ENCODE results near the gene KHK.

DNA sequence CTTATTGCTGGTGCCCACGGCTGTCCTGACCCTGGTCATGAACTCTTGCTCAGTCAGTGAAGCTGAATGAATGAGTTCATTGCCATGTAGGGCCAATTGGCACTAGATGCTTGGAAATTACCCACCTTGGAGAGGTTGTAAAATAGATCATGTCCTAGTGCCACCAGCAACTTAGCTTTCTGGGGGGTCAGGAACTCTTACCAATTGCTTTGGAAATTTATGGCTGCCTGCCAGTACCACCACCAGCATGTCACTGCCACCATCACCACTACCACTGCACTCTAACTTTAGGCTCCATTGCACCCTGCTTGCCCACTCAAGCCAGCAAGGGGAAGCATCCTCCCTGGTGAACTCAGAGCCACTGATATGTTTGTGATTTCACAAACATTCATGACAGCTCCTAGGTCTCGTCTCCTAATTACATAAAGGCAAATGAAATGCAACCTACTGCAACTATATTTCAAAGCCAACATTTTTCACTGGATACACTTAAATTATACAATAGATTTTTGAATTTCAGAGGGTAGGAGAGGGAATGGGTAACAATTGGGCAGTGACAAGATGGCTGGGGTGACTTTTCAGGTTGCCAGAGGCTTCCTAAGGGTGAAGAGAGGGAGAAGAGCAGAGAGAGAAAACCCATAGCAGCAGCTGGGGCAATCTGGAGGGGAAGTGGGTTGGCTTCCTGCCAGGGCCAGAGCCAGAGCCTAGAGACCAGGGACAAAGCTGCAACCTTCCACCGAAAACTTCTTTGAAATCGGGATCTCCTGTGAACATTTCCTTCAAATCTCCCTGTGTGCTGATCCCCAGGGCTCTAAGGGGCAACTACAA lies 11.6 kb upstream of the KHK start:
- TF ChIP-seq, protein P1, sequence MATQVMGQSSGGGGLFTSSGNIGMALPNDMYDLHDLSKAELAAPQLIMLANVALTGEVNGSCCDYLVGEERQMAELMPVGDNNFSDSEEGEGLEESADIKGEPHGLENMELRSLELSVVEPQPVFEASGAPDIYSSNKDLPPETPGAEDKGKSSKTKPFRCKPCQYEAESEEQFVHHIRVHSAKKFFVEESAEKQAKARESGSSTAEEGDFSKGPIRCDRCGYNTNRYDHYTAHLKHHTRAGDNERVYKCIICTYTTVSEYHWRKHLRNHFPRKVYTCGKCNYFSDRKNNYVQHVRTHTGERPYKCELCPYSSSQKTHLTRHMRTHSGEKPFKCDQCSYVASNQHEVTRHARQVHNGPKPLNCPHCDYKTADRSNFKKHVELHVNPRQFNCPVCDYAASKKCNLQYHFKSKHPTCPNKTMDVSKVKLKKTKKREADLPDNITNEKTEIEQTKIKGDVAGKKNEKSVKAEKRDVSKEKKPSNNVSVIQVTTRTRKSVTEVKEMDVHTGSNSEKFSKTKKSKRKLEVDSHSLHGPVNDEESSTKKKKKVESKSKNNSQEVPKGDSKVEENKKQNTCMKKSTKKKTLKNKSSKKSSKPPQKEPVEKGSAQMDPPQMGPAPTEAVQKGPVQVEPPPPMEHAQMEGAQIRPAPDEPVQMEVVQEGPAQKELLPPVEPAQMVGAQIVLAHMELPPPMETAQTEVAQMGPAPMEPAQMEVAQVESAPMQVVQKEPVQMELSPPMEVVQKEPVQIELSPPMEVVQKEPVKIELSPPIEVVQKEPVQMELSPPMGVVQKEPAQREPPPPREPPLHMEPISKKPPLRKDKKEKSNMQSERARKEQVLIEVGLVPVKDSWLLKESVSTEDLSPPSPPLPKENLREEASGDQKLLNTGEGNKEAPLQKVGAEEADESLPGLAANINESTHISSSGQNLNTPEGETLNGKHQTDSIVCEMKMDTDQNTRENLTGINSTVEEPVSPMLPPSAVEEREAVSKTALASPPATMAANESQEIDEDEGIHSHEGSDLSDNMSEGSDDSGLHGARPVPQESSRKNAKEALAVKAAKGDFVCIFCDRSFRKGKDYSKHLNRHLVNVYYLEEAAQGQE (IDR thresholded peaks at IDR 0.05; ENCODE audit: low read depth), result no peak
- no peak for TF ChIP-seq TAF1 (IDR thresholded peaks at IDR 0.05; ENCODE audit: low read depth)
- TF ChIP-seq NFIC (IDR thresholded peaks at IDR 0.05), result no peak
- no peak for TF ChIP-seq EGR1 (IDR thresholded peaks at IDR 0.05)
- TF ChIP-seq EP300 (IDR thresholded peaks at IDR 0.05; ENCODE audit: borderline replicate concordance), result no peak
- no peak for TF ChIP-seq CREB1 (IDR thresholded peaks at IDR 0.05; ENCODE audit: low read depth)
- TF ChIP-seq, protein P2, sequence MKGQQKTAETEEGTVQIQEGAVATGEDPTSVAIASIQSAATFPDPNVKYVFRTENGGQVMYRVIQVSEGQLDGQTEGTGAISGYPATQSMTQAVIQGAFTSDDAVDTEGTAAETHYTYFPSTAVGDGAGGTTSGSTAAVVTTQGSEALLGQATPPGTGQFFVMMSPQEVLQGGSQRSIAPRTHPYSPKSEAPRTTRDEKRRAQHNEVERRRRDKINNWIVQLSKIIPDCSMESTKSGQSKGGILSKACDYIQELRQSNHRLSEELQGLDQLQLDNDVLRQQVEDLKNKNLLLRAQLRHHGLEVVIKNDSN (IDR thresholded peaks at IDR 0.05), result no peak
